GM19455 (cell line): Measurements from ENCODE around the gene CD274.
"Not testable (repeated sequence)": the region's sequence is repeated elsewhere in the genome, so short reads cannot be mapped to it uniquely, and the experiment has no call there.

Experiments used
- ATAC-seq: cut with Tn5 transposase; IDR thresholded peaks from one replicate; pipeline ENCODE4 v1.9.1; 2021; ENCODE audit not compliant: unreplicated experiment

The CD274 gene

GRCh38 chr9:5493679-5494511 lies 43.6 kb downstream of the CD274 start:
- ATAC-seq = peak; percentile 90

GRCh38 chr9:5494765-5495164 lies 44.4 kb downstream of the CD274 start:
- ATAC-seq = not testable (repeated sequence)

- ATAC-seq = no peak
Observed at GRCh38 chr9:5499157-5499556, 48.8 kb downstream of the CD274 start.

DNA sequence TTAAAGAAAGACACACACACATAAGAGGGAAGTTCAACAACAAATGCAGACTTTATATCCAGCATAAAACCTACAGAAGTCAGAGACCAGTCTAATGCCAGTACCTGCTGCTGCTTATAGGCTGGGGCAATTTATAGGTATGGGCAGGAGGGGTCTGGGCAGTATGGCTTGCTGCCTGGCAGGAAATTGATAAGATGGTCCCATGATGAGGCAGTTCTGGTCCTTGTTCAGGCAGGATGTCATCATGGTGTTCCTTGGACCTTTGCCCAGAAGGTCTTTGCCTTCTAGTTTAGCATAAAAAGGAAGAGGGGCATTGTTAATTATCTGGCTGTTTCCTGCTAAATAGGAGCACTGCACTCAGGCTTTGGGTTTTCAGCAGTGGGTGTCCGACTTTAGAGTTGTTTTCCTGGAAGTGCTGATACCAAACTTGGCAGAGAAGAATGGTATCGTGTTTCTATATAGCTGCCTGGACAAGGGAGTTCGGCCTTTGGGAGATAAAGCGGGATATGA lies 49.6 kb downstream of the CD274 start:
- ATAC-seq = no peak

GRCh38 chr9:5500441-5501235 lies 50.3 kb downstream of the CD274 start:
- no peak for ATAC-seq

DNA sequence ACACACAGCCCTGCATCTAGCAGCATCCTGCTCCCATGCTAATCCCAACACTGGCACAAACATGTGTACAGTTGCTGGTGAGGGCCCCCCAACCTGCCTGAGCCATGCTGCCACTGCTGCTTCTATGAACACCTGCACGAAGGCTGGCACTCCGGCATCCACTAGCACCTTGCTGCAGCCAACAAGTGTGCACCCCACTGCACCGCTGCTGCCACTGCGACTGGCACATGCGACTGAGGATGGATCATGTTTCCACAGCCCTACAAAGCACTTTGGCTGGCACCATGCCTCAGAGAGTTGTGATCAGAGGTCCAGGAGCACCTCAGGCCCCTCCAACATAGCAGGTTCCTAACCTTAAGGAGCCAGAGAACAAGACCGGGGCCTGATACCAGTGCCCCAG lies 52.2 kb downstream of the CD274 start:
- ATAC-seq = no peak

- ATAC-seq = no peak
Observed at GRCh38 chr9:5509573-5509972, 59.2 kb downstream of the CD274 start.

DNA sequence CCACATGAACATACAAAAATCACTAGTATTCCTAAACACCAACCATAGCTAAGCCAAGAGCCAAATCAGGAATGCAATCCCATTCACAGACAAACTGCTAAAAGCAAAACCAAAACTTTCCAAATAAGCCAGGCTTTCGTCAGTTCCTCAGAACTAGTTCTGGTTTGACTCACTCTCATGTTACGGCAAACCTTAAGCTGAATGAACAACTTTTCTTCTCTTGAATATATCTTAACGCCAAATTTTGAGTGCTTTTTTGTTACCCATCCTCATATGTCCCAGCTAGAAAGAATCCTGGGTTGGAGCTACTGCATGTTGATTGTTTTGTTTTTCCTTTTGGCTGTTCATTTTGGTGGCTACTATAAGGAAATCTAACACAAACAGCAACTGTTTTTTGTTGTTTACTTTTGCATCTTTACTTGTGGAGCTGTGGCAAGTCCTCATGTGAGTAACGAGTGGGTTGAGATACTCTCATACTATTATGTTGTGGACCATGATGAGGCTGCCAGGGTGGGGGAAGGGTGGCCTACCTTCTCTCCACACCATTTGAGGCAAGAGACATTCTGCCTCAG lies 60.1 kb downstream of the CD274 start, which contains the start of gene PDCD1LG2:
TSS of gene PDCD1LG2 (plus strand) at position 172 of the 572 bp plus-strand sequence. CDS start 12,016 bp downstream, outside the sequence.
- ATAC-seq = peak; percentile 81

- no peak for ATAC-seq
Observed at GRCh38 chr9:5510989-5511388, 60.6 kb downstream of the CD274 start.

- no peak for ATAC-seq
Observed at GRCh38 chr9:5511476-5511875, 61.1 kb downstream of the CD274 start.

GRCh38 chr9:5511935-5512580 lies 61.7 kb downstream of the CD274 start:
- ATAC-seq = no peak

GRCh38 chr9:5512658-5513452 lies 62.5 kb downstream of the CD274 start:
- ATAC-seq = no peak

- ATAC-seq = no peak
Observed at GRCh38 chr9:5513966-5514616, 63.7 kb downstream of the CD274 start.

GRCh38 chr9:5514617-5515260 lies 64.4 kb downstream of the CD274 start:
- ATAC-seq = no peak

- no peak for ATAC-seq
Observed at GRCh38 chr9:5515261-5515650, 64.9 kb downstream of the CD274 start.

GRCh38 chr9:5516453-5517220 lies 66.3 kb downstream of the CD274 start:
- ATAC-seq = no peak

- ATAC-seq = peak; percentile 66
Observed at GRCh38 chr9:5518171-5518936, 68.0 kb downstream of the CD274 start.

- ATAC-seq = no peak
Observed at GRCh38 chr9:5518937-5519319, 68.6 kb downstream of the CD274 start.
